ENCODE measurements around the gene UBE2E1.

- TF ChIP-seq MYC (IDR thresholded peaks at IDR 0.05; ENCODE audit: low read depth, low read length) (no peak), POLR2A (IDR thresholded peaks at IDR 0.05; ENCODE audit: extremely low read depth, insufficient read length) (no peak), CTCF (IDR thresholded peaks at IDR 0.05; ENCODE audit: low read depth, low read length) (no peak), MAX (IDR thresholded peaks at IDR 0.05; ENCODE audit: low read depth, low read length) (no peak)
Observed at GRCh38 chr3:23760871-23761373, 44.8 kb upstream of the UBE2E1 start.

All from NB4 (cell line).